GM18520 (cell line): ENCODE data around the gene DOK4.
A peak's percentile ranks its signal among the peaks of the same experiment; 100 is the strongest.
"Not testable (repeated sequence)": the region's sequence is repeated elsewhere in the genome, so short reads cannot be mapped to it uniquely, and the experiment has no call there.

ENCODE experiments used
- ATAC-seq: cut with Tn5 transposase; IDR thresholded peaks from one replicate; pipeline ENCODE4 v1.9.1; 2021; ENCODE audit not compliant: unreplicated experiment

DOK4 gene

GRCh38 chr16:57452021-57452420 is 34.3 kb downstream of the DOK4 start:
- no peak for ATAC-seq

GRCh38 chr16:57447186-57447962 is 38.9 kb downstream of the DOK4 start, which contains the start of the genes CIAPIN1 and COQ9:
Gene CIAPIN1 (minus strand): TSS chr16:57447385. CDS start chr16:57440928, 6,457 bp downstream.
Gene COQ9 (plus strand): TSS chr16:57447479. CDS start chr16:57447506, 27 bp downstream.
- peak; percentile 97 for ATAC-seq

GRCh38 chr16:57446531-57447185 is 39.6 kb downstream of the DOK4 start:
- peak; percentile 7 for ATAC-seq

GRCh38 chr16:57445510-57445909 is 40.8 kb downstream of the DOK4 start:
- no peak for ATAC-seq

- no peak for ATAC-seq
These were observed 41.6 kb downstream of the DOK4 start for GRCh38 chr16:57444711-57445110.

- ATAC-seq = not testable (repeated sequence)
These were observed 45.7 kb downstream of the DOK4 start for GRCh38 chr16:57440551-57440950.

GRCh38 chr16:57439947-57440346 is 46.3 kb downstream of the DOK4 start:
- ATAC-seq = not testable (repeated sequence)

GRCh38 chr16:57435838-57436237 is 50.5 kb downstream of the DOK4 start:
- no peak for ATAC-seq

GRCh38 chr16:57434003-57434402 is 52.3 kb downstream of the DOK4 start:
- no peak for ATAC-seq

- no peak for ATAC-seq
These were observed 53.3 kb downstream of the DOK4 start for GRCh38 chr16:57432989-57433388.

GRCh38 chr16:57432505-57432904 is 53.8 kb downstream of the DOK4 start:
- no peak for ATAC-seq

GRCh38 chr16:57430955-57431354 is 55.3 kb downstream of the DOK4 start:
- no peak for ATAC-seq

- no peak for ATAC-seq
These were observed 58.5 kb downstream of the DOK4 start for GRCh38 chr16:57427824-57428223.

- ATAC-seq = no peak
These were observed 59.0 kb downstream of the DOK4 start for GRCh38 chr16:57427307-57427706.

- no peak for ATAC-seq
These were observed 59.9 kb downstream of the DOK4 start for GRCh38 chr16:57426356-57426755.

- ATAC-seq = no peak
These were observed 61.7 kb downstream of the DOK4 start for GRCh38 chr16:57424583-57424982.

- no peak for ATAC-seq
These were observed 63.1 kb downstream of the DOK4 start for GRCh38 chr16:57423152-57423551.

GRCh38 chr16:57422026-57422944 is 64.0 kb downstream of the DOK4 start:
- no peak for ATAC-seq
